ENCODE measurements around the gene MPPED2. TPM values are rescaled to one million over a fixed set of nuclear protein-coding genes. Genes with fewer than 3 reads are reported as not detected.
A peak's percentile ranks its signal among the peaks of the same experiment; 100 is the strongest.

Gene MPPED2
- total and polyA plus RNA-seq, 5 experiments from 2014 or later: 1.4 to 4.9 (median 3.3) TPM; not detected in 2

GRCh38 chr11:30545507-30545906 is 40.6 kb downstream of the MPPED2 start:
- no peak for ATAC-seq
- DNase-seq: no peak
- Mint-ChIP-seq H3K36me3 (no peaks in the 10 kb centered on the region), H3K27ac (no peak overlapping the region), H3K27me3 (peaks cover 0 to 4% (median 0%) of the 10 kb centered on the region in 5 donors), H3K4me3 (no peak overlapping the region), H3K9me3 (peaks cover 0 to 18% (median 0%) of the 10 kb centered on the region in 9 donors), H3K4me1 (no peaks in the 10 kb centered on the region)
- POLR2A ChIA-PET: no interaction called here

GRCh38 chr11:30543066-30543465 is 43.1 kb downstream of the MPPED2 start:
- H3K4me3 Mint-ChIP-seq: no peak overlapping the region
- no peak for ATAC-seq

GRCh38 chr11:30540781-30541180 is 45.4 kb downstream of the MPPED2 start:
- Mint-ChIP-seq H3K4me1 (peaks cover 0 to 5% (median 0%) of the 10 kb centered on the region in 4 donors), H3K36me3 (no peaks in the 10 kb centered on the region), H3K27me3 (peaks cover 0 to 12% (median 0%) of the 10 kb centered on the region in 5 donors), H3K27ac (no peak overlapping the region), H3K9me3 (peaks cover 0 to 17% (median 0%) of the 10 kb centered on the region in 9 donors), H3K4me3 (no peak overlapping the region)
- DNase-seq: no peak
- ATAC-seq: no peak
- POLR2A ChIA-PET: no interaction called here

More at GRCh38 chr11:30543066-30543465, 43.1 kb downstream of the MPPED2 start:
- no peaks in the 10 kb centered on the region for H3K4me1 Mint-ChIP-seq
- DNase-seq: no peak
- H3K27me3 Mint-ChIP-seq: peaks cover 0 to 12% (median 0%) of the 10 kb centered on the region in 5 donors
- H3K9me3 Mint-ChIP-seq: peaks cover 0 to 18% (median 0%) of the 10 kb centered on the region in 9 donors
- H3K27ac Mint-ChIP-seq: no peak overlapping the region
- H3K36me3 Mint-ChIP-seq: no peaks in the 10 kb centered on the region
- POLR2A ChIA-PET: no interaction called here

- peaks cover 0 to 5% (median 0%) of the 10 kb centered on the region in 4 donors for H3K4me1 Mint-ChIP-seq
- peaks cover 0 to 8% (median 0%) of the 10 kb centered on the region in 5 donors for H3K27me3 Mint-ChIP-seq
- POLR2A ChIA-PET: no interaction called here
- ATAC-seq (no peak), DNase-seq (no peak)
- H3K9me3 Mint-ChIP-seq: no peaks in the 10 kb centered on the region
- H3K4me3 Mint-ChIP-seq: no peak overlapping the region
- no peaks in the 10 kb centered on the region for H3K36me3 Mint-ChIP-seq
- H3K27ac Mint-ChIP-seq: no peak overlapping the region
Observed at GRCh38 chr11:30538251-30538650, 47.9 kb downstream of the MPPED2 start.

- H3K27me3 Mint-ChIP-seq: peaks cover 0 to 8% (median 0%) of the 10 kb centered on the region in 5 donors
- no peak for ATAC-seq
- POLR2A ChIA-PET: no interaction called here
- no peak overlapping the region for H3K4me3 Mint-ChIP-seq
- no peak overlapping the region for H3K27ac Mint-ChIP-seq
- no peaks in the 10 kb centered on the region for H3K9me3 Mint-ChIP-seq
- no peak for DNase-seq
- H3K36me3 Mint-ChIP-seq: no peaks in the 10 kb centered on the region
- peaks cover 0 to 5% (median 0%) of the 10 kb centered on the region in 4 donors for H3K4me1 Mint-ChIP-seq
Observed at GRCh38 chr11:30535818-30536217, 50.3 kb downstream of the MPPED2 start.

GRCh38 chr11:30533445-30533947 is 52.7 kb downstream of the MPPED2 start:
- Mint-ChIP-seq H3K4me3 (no peak overlapping the region), H3K36me3 (no peaks in the 10 kb centered on the region), H3K27ac (no peak overlapping the region), H3K9me3 (no peaks in the 10 kb centered on the region), H3K27me3 (peaks cover 0 to 9% (median 0%) of the 10 kb centered on the region in 5 donors), H3K4me1 (peaks cover 0 to 5% (median 0%) of the 10 kb centered on the region in 4 donors)
- POLR2A ChIA-PET: no interaction called here
- ATAC-seq (no peak), DNase-seq (no peak)

- Mint-ChIP-seq H3K4me1 (no peaks in the 10 kb centered on the region), H3K9me3 (no peaks in the 10 kb centered on the region), H3K27ac (no peak overlapping the region), H3K4me3 (no peak overlapping the region), H3K36me3 (no peaks in the 10 kb centered on the region), H3K27me3 (peaks cover 0 to 15% (median 0%) of the 10 kb centered on the region in 5 donors)
- no peak for ATAC-seq
- POLR2A ChIA-PET: no interaction called here
- no peak for DNase-seq
Observed at GRCh38 chr11:30527566-30527965, 58.6 kb downstream of the MPPED2 start.

- no peak overlapping the region for H3K4me3 Mint-ChIP-seq
- H3K27me3 Mint-ChIP-seq: peaks cover 0 to 15% (median 2%) of the 10 kb centered on the region in 5 donors
- no peaks in the 10 kb centered on the region for H3K36me3 Mint-ChIP-seq
- H3K9me3 Mint-ChIP-seq: no peaks in the 10 kb centered on the region
- ATAC-seq (no peak), DNase-seq (no peak)
- no peak overlapping the region for H3K27ac Mint-ChIP-seq
- POLR2A ChIA-PET: no interaction called here
- H3K4me1 Mint-ChIP-seq: no peaks in the 10 kb centered on the region
Observed at GRCh38 chr11:30526558-30526957, 59.6 kb downstream of the MPPED2 start.

- no peaks in the 10 kb centered on the region for H3K9me3 Mint-ChIP-seq
- POLR2A ChIA-PET: no interaction called here
Observed at GRCh38 chr11:30522536-30523243, 63.5 kb downstream of the MPPED2 start.

GRCh38 chr11:30521297-30522071 is 64.7 kb downstream of the MPPED2 start:
- ATAC-seq (no peak), DNase-seq (no peak)
- Mint-ChIP-seq H3K36me3 (no peaks in the 10 kb centered on the region), H3K9me3 (no peaks in the 10 kb centered on the region), H3K27me3 (peaks cover 0 to 10% (median 5%) of the 10 kb centered on the region in 5 donors), H3K4me1 (no peaks in the 10 kb centered on the region), H3K4me3 (no peak overlapping the region), H3K27ac (no peak overlapping the region)
- POLR2A ChIA-PET: no interaction called here

More at GRCh38 chr11:30522536-30523243, 63.5 kb downstream of the MPPED2 start:
- H3K4me3 Mint-ChIP-seq: no peak overlapping the region
- H3K4me1 Mint-ChIP-seq: no peaks in the 10 kb centered on the region
- ATAC-seq: no peak
- DNase-seq: no peak
- H3K36me3 Mint-ChIP-seq: no peaks in the 10 kb centered on the region
- H3K27ac Mint-ChIP-seq: no peak overlapping the region
- H3K27me3 Mint-ChIP-seq: peaks cover 0 to 8% (median 2%) of the 10 kb centered on the region in 5 donors

GRCh38 chr11:30513087-30513486 is 73.1 kb downstream of the MPPED2 start:
- no peak overlapping the region for H3K27ac Mint-ChIP-seq
- no peak for ATAC-seq
- H3K36me3 Mint-ChIP-seq: no peaks in the 10 kb centered on the region
- no peaks in the 10 kb centered on the region for H3K9me3 Mint-ChIP-seq
- H3K4me3 Mint-ChIP-seq: no peak overlapping the region
- peaks cover 0 to 14% (median 3%) of the 10 kb centered on the region in 5 donors for H3K27me3 Mint-ChIP-seq
- POLR2A ChIA-PET: no interaction called here
- no peak for DNase-seq
- peaks cover 1 to 13% (median 10%) of the 10 kb centered on the region in 4 donors for H3K4me1 Mint-ChIP-seq

GRCh38 chr11:30511408-30511807 is 74.7 kb downstream of the MPPED2 start:
- H3K9me3 Mint-ChIP-seq: no peaks in the 10 kb centered on the region
- peaks cover 0 to 6% (median 3%) of the 10 kb centered on the region in 5 donors for H3K27me3 Mint-ChIP-seq
- ATAC-seq: peak in 1 of 2 donors; percentile 45
- no peaks in the 10 kb centered on the region for H3K36me3 Mint-ChIP-seq
- peak overlapping the region in 5 of 10 donors; percentile 0 to 42 (median 20) for H3K4me3 Mint-ChIP-seq
- H3K27ac Mint-ChIP-seq: peak overlapping the region in 1 of 10 donors; percentile 9
- POLR2A ChIA-PET: no interaction called here
- H3K4me1 Mint-ChIP-seq: peaks cover 1 to 13% (median 10%) of the 10 kb centered on the region in 4 donors
- DNase-seq: peak in 1 of 10 donors; percentile 0

GRCh38 chr11:30510750-30511149 is 75.4 kb downstream of the MPPED2 start:
- DNase-seq: no peak
- no peaks in the 10 kb centered on the region for H3K9me3 Mint-ChIP-seq
- no peak overlapping the region for H3K27ac Mint-ChIP-seq
- peak overlapping the region in 6 of 10 donors; percentile 0 to 42 (median 19) for H3K4me3 Mint-ChIP-seq
- POLR2A ChIA-PET: no interaction called here
- no peaks in the 10 kb centered on the region for H3K36me3 Mint-ChIP-seq
- no peak for ATAC-seq
- peaks cover 1 to 13% (median 10%) of the 10 kb centered on the region in 4 donors for H3K4me1 Mint-ChIP-seq
- peaks cover 0 to 6% (median under 1%) of the 10 kb centered on the region in 5 donors for H3K27me3 Mint-ChIP-seq

Data from naive thymus-derived CD8-positive, alpha-beta T cell (primary cell).